HUDEP-2 (cell line): ENCODE results near the gene SCYL2.
"Not testable (repeated sequence)": the region's sequence is repeated elsewhere in the genome, so short reads cannot be mapped to it uniquely, and the experiment has no call there.

Source experiments
- DNase-seq, 76 experiments: peaks; one replicate each; lab custom pipeline; 2025; ENCODE audit not compliant: unreplicated experiment in 76 of 76; lab: John Stamatoyannopoulos, UW

Gene SCYL2

GRCh38 chr12:100317371-100317770 lies 50.4 kb downstream of the SCYL2 start:
- DNase-seq: no peak

GRCh38 chr12:100324498-100324897 lies 57.5 kb downstream of the SCYL2 start:
- DNase-seq: no peak

- no peak for DNase-seq
These were observed 59.2 kb downstream of the SCYL2 start for GRCh38 chr12:100326208-100326607.

GRCh38 chr12:100329800-100330199 lies 62.8 kb downstream of the SCYL2 start:
- no peak for DNase-seq

- DNase-seq: no peak
These were observed 64.9 kb downstream of the SCYL2 start for GRCh38 chr12:100331871-100332270.

- DNase-seq: no peak
These were observed 65.9 kb downstream of the SCYL2 start for GRCh38 chr12:100332852-100333251.

GRCh38 chr12:100337299-100337698 lies 70.3 kb downstream of the SCYL2 start:
- no peak for DNase-seq

GRCh38 chr12:100337727-100338126 lies 70.8 kb downstream of the SCYL2 start:
- no peak for DNase-seq

GRCh38 chr12:100339071-100339470 lies 72.1 kb downstream of the SCYL2 start:
- no peak for DNase-seq

GRCh38 chr12:100342897-100343296 lies 75.9 kb downstream of the SCYL2 start:
- DNase-seq: not testable (repeated sequence)

- DNase-seq: not testable (repeated sequence)
These were observed 77.4 kb downstream of the SCYL2 start for GRCh38 chr12:100344351-100344750.

GRCh38 chr12:100345020-100345767 lies 78.2 kb downstream of the SCYL2 start:
- DNase-seq: no peak

GRCh38 chr12:100346660-100347059 lies 79.7 kb downstream of the SCYL2 start:
- DNase-seq: no peak

- peak in 1 of 76 experiments; percentile 13 for DNase-seq
These were observed 81.9 kb downstream of the SCYL2 start for GRCh38 chr12:100348657-100349454.

GRCh38 chr12:100356644-100357223 lies 89.8 kb downstream of the SCYL2 start, which contains the start of gene SLC17A8:
Gene SLC17A8, plus strand, starts transcription at chr12:100357074. Its CDS starts 318 bp downstream, at chr12:100357392.
- no peak for DNase-seq

GRCh38 chr12:100359248-100359647 lies 92.3 kb downstream of the SCYL2 start:
- no peak for DNase-seq

GRCh38 chr12:100359822-100360221 lies 92.8 kb downstream of the SCYL2 start:
- no peak for DNase-seq

- DNase-seq: no peak
These were observed 93.5 kb downstream of the SCYL2 start for GRCh38 chr12:100360450-100360849.

- DNase-seq: no peak
These were observed 97.3 kb downstream of the SCYL2 start for GRCh38 chr12:100364324-100364723.

- no peak for DNase-seq
These were observed 98.4 kb downstream of the SCYL2 start for GRCh38 chr12:100365411-100365810.

- DNase-seq: no peak
These were observed 101.1 kb downstream of the SCYL2 start for GRCh38 chr12:100368066-100368465.
